ENCODE measurements around the gene GRIN1. TPM values are rescaled to one million over a fixed set of nuclear protein-coding genes. Genes with fewer than 3 reads are reported as not detected.

GRIN1 gene
- total RNA-seq, 1 experiment from 2014 or later: not detected

DNA sequence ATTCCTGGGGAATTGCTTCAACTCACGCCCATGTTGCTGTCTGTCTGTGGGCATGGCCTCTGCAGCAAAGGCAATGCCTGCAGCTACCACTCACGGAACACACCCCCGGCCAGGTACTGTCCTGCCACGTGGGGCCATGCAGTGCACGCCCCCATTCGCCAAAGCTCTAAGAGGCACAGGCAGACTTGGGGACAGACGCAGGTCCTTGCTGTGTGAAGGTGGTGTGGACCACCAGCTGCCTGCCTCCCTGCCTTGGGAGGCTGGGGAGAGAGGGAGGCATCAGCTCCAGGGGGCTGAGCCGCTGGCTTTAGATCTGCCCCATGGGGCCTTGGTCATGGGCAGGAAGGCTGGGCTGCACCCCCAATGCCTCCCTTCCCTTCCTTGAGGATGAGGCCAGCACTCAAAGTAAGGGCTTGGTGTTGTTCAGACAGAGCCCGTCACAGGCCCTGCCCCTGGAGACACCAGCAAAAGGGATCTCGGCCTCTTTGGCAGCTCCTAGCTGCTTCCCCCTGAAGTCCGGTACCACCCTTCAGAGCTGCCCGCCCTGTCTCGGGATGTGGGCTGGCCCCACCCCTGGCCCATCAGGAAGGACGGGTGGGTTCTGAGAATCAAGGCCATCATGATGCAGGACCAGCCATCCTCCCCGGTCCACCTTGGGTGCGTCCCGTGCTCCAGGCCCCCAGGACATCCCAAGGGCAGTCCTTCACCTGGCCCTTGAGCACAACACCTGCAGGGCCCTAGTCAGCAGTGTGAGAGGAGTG, 2.3 kb downstream of the GRIN1 start:
- Histone ChIP-seq H3K27ac (no peak overlapping the region), H3F3A (ENCODE audit: insufficient read depth, low read depth) (no peaks in the 10 kb centered on the region), H3K4me3 (no peak overlapping the region), H3K79me2 (ENCODE audit: low read depth) (no peaks in the 10 kb centered on the region), H2AFZ (no peak overlapping the region), H3K4me1 (replicated peaks; ENCODE audit: insufficient read depth) (no peaks in the 10 kb centered on the region), H4K20me1 (ENCODE audit: insufficient read depth) (no peaks in the 10 kb centered on the region), H3K4me2 (no peak overlapping the region), H3K27me3 (ENCODE audit: insufficient read depth, low read depth) (peaks cover 26% of the 10 kb centered on the region; the same call in 1 of the 2 replicates), H3K9me3 (ENCODE audit: insufficient read depth, low read depth) (no peaks in the 10 kb centered on the region), H3K36me3 (ENCODE audit: low read depth) (no peaks in the 10 kb centered on the region), H3K9me2 (ENCODE audit: insufficient read depth) (no peaks in the 10 kb centered on the region)
- POLR2A ChIA-PET (ENCODE audit: unreplicated experiment): no interaction called here
- intact Hi-C loops (cut with micrococcal nuclease; ENCODE audit: unreplicated experiment): no loop called here
- no TSS peak for BruUV-seq (replicated peaks)
- no peak for TF ChIP-seq EZH2 (IDR thresholded peaks at IDR 0.05; ENCODE audit: low read depth)
- TF ChIP-seq, protein P1, sequence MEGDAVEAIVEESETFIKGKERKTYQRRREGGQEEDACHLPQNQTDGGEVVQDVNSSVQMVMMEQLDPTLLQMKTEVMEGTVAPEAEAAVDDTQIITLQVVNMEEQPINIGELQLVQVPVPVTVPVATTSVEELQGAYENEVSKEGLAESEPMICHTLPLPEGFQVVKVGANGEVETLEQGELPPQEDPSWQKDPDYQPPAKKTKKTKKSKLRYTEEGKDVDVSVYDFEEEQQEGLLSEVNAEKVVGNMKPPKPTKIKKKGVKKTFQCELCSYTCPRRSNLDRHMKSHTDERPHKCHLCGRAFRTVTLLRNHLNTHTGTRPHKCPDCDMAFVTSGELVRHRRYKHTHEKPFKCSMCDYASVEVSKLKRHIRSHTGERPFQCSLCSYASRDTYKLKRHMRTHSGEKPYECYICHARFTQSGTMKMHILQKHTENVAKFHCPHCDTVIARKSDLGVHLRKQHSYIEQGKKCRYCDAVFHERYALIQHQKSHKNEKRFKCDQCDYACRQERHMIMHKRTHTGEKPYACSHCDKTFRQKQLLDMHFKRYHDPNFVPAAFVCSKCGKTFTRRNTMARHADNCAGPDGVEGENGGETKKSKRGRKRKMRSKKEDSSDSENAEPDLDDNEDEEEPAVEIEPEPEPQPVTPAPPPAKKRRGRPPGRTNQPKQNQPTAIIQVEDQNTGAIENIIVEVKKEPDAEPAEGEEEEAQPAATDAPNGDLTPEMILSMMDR (conservative IDR thresholded peaks at IDR 0.05): no peak
- CTCF ChIA-PET: no interaction called here
- DNase-seq: no peak

DNA sequence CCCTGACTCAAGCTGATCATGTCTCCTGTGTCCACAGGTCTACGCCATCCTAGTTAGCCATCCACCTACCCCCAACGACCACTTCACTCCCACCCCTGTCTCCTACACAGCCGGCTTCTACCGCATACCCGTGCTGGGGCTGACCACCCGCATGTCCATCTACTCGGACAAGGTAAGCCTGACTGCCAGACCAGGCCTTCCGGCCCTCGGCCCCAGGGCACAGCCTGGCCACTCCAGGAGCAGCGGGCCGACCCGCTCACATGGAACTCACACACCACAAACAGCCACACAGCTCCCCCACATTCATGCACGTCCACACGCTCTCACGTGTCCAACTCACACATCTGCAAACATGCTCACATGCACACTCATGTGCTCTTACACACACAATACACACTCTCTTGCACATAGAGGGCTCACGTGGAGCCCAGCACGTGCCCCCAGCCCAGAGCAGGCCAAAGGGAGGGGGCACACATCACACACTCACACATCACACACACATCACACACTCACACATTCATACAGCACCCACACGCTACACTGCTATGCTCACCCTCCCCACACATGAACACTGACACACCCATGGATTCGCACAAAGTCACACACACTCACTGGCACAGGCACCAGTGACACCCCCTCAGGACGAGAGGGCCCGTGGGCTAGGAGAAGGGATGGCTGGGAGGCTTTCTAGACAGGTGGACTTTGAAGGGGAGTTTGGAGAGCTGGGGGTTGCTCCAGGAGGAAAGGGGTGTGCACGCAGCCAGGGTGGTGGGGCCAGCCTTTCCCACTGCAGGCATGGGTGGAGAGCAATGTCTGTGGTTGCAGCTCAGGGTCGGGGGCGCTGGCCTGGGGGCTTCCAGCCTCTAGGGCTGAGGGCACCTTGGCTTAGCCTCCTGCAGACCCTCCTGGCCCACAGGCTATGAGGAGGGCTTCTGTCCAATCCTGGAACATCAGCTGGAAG, 3.3 kb downstream of the GRIN1 start:
- H3K9me3 ChIP-seq (ENCODE audit: insufficient read depth, low read depth): no peaks in the 10 kb centered on the region
- H3K36me3 ChIP-seq (ENCODE audit: low read depth): no peaks in the 10 kb centered on the region
- ChIA-PET CTCF (interaction anchor here (0.6 kb wide), 1 partner anchor 9 kb away, joined by 10 read pairs; no protein-coding TSS in a partner anchor), POLR2A (ENCODE audit: unreplicated experiment) (no interaction called here)
- intact Hi-C loops (cut with micrococcal nuclease; ENCODE audit: unreplicated experiment): no loop called here
- H2AFZ ChIP-seq: no peak overlapping the region
- no peaks in the 10 kb centered on the region for H3F3A ChIP-seq (ENCODE audit: insufficient read depth, low read depth)
- H3K4me1 ChIP-seq (replicated peaks; ENCODE audit: insufficient read depth): no peaks in the 10 kb centered on the region
- DNase-seq: no peak
- no peaks in the 10 kb centered on the region for H4K20me1 ChIP-seq (ENCODE audit: insufficient read depth)
- TF ChIP-seq EZH2 (IDR thresholded peaks at IDR 0.05; ENCODE audit: low read depth): no peak
- H3K27ac ChIP-seq: no peak overlapping the region
- no peak overlapping the region for H3K4me3 ChIP-seq
- H3K27me3 ChIP-seq (ENCODE audit: insufficient read depth, low read depth): peaks cover 22% of the 10 kb centered on the region; the same call in 1 of the 2 replicates
- H3K9me2 ChIP-seq (ENCODE audit: insufficient read depth): no peaks in the 10 kb centered on the region
- no peaks in the 10 kb centered on the region for H3K79me2 ChIP-seq (ENCODE audit: low read depth)
- H3K4me2 ChIP-seq: no peak overlapping the region
- BruUV-seq (replicated peaks): no TSS peak

DNA sequence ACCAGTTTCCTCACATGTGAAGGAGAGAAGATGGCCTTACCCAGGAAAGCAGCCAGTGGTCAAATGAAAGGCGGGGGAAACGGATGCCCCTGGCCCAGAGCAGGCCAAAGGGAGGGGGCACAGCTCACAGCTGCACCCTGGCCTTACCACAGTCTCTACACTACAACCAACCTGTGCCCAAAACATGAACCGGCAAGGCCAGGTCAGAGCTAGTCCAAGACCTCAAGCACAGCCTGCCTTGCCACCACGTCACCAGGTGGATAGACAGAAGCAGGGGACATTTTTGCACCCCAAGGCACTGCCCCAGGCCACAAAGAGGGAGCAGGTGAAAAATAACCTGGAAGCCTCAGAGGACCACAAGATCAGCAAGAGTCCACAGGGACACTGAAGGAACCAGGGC, 4.5 kb downstream of the GRIN1 start:
- Histone ChIP-seq H3K9me2 (ENCODE audit: insufficient read depth) (no peaks in the 10 kb centered on the region), H3K4me3 (no peak overlapping the region), H3K9me3 (ENCODE audit: insufficient read depth, low read depth) (no peaks in the 10 kb centered on the region), H3K36me3 (ENCODE audit: low read depth) (no peaks in the 10 kb centered on the region), H4K20me1 (ENCODE audit: insufficient read depth) (no peaks in the 10 kb centered on the region), H3K27me3 (ENCODE audit: insufficient read depth, low read depth) (peaks cover 22% of the 10 kb centered on the region; the same call in 1 of the 2 replicates), H3K4me2 (no peak overlapping the region), H3K27ac (no peak overlapping the region), H3K4me1 (replicated peaks; ENCODE audit: insufficient read depth) (no peaks in the 10 kb centered on the region), H3F3A (ENCODE audit: insufficient read depth, low read depth) (no peaks in the 10 kb centered on the region), H2AFZ (no peak overlapping the region), H3K79me2 (ENCODE audit: low read depth) (no peaks in the 10 kb centered on the region)
- no peak for TF ChIP-seq EZH2 (IDR thresholded peaks at IDR 0.05; ENCODE audit: low read depth)
- TF ChIP-seq, protein P1 (conservative IDR thresholded peaks at IDR 0.05): no peak
- ChIA-PET CTCF (no interaction called here), POLR2A (ENCODE audit: unreplicated experiment) (interaction anchor here (0.6 kb wide), 2 partner anchors 9 to 497 kb away, joined by 4 to 11 read pairs; no protein-coding TSS in a partner anchor)
- intact Hi-C loops (cut with micrococcal nuclease; ENCODE audit: unreplicated experiment): no loop called here
- BruUV-seq (replicated peaks): no TSS peak
- no peak for DNase-seq
